Prostate gland (tissue), 2 donors: ENCODE results near the gene LRBA. TPM values are rescaled to one million over a fixed set of nuclear protein-coding genes. Genes with fewer than 3 reads are reported as not detected.

Source experiments
- DNase-seq: peaks from one replicate; pipeline ENCODE4 v3.0.0-alpha.2; 2019; ENCODE audit warnings: low spot score
- H3K27ac ChIP-seq, 2 donors: fragments of 200-600 bp; sonication (generic); 2 replicates each; pipeline ENCODE4 v1.5.1; 2017 to 2019
- H3K27me3 ChIP-seq: fragments of 200-600 bp; sonication (generic); replicated peaks from 2 replicates; pipeline ENCODE4 v1.5.1; 2019; ENCODE audit not compliant: insufficient read depth
- H3K36me3 ChIP-seq, 2 donors: fragments of 200-600 bp; sonication (generic); 1 replicate in 1 of 2; 2 replicates in 1 of 2; pipeline versions ENCODE4 v1.5.1 to v1.8.1; 2017 to 2019
- H3K4me1 ChIP-seq: fragments of 200-600 bp; sonication (generic); replicated peaks from 2 replicates; pipeline ENCODE4 v1.5.1; 2019
- H3K4me3 ChIP-seq, 2 donors: fragments of 200-600 bp; sonication (generic); 2 replicates each; pipeline ENCODE4 v1.5.1; 2017 to 2019
- H3K9me3 ChIP-seq: fragments of 200-600 bp; sonication (generic); 2 replicates; pipeline ENCODE4 v1.5.1; 2017
- POLR2A ChIP-seq: fragments of 450-650 bp; IDR thresholded peaks from one replicate; pipeline ENCODE4 v1.6.1; 2016; ENCODE audit warnings: antibody characterized with exemption, mild to moderate bottlenecking
- POLR2AphosphoS5 ChIP-seq: sonication (generic); formaldehyde crosslinking; IDR thresholded peaks from one replicate; pipeline ENCODE4 v1.6.1; 2017; ENCODE audit warnings: antibody characterized with exemption
- WGBS: methylation state at CpG from one replicate; pipeline ENCODE4 v1.1.5; 2018; 5-methylcytosine and 5-hydroxymethylcytosine counted together
- intact Hi-C: fragments of 100-400 bp; cut with DNase I; formaldehyde crosslinking; loops from one replicate; pipeline ENCODE4 v1.14.2; 2022
- total RNA-seq, 2 donors: library from RNA; depleted of rRNA; stranded (reverse); fragments of >200 nt; gene quantifications; one replicate each; pipeline ENCODE4 v1.1.0, GENCODE V29; 2016
- TF ChIP-seq, protein P1 (sequence below), 4 experiments: fragments of 200-600 bp in 2 of 4; fragments of 450-650 bp in 2 of 4; sonication (generic) in 2 of 4; IDR thresholded peaks; 1 replicate in 3 of 4; 2 replicates in 1 of 4; pipeline ENCODE4 v1.5.1; 2016 to 2019; ENCODE audit warnings: antibody characterized with exemption in 4 of 4, mild to moderate bottlenecking in 2 of 4, moderate library complexity in 2 of 4

LRBA gene
- total RNA-seq, 2 donors from 2014 or later, result 69.8 to 79.8 TPM

DNA sequence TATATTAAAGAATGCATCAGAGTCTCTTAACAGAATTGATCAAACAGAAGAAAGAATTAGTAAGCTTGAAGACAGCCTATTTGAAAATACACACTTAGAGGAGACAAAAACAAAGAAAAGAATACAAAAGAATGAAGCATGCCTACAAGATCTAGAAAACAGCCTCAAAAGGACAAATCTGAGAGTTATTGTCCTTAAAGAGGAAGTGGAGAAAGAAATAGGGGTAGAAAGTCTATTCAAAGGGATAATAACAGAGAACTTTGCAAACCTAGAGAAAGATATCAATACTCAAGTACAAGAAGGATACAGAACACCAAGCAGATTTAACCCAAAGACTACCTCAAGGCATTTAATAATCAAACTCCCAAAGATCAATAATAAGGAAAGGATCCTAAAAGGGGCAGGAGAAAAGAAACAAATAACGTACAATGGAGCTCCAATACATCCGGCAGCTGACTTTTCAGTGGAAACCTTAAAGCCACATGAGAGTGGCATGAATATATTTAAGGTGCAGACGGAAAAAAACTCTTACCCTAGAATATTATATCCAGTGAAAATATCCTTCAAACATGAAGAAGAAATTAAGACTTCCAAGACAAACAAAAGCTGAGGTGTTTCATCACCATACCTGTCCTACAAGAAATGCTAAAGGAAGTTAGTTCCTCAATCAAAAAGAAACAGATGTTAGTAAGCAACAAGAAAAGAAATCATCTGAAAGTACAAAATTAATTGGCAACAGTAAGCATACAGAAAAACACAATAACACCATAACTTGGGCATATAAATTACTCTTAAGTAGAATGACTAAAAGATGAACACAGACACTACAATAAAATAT is 36.1 kb downstream of the LRBA start:
- intact Hi-C loops, result no loop called here
- Histone ChIP-seq H3K4me1 (no peaks in the 10 kb centered on the region), H3K27ac (no peak overlapping the region), H3K4me3 (no peak overlapping the region), H3K36me3 (no peaks in the 10 kb centered on the region), H3K9me3 (no peaks in the 10 kb centered on the region), H3K27me3 (no peaks in the 10 kb centered on the region)
- TF ChIP-seq, protein P1, sequence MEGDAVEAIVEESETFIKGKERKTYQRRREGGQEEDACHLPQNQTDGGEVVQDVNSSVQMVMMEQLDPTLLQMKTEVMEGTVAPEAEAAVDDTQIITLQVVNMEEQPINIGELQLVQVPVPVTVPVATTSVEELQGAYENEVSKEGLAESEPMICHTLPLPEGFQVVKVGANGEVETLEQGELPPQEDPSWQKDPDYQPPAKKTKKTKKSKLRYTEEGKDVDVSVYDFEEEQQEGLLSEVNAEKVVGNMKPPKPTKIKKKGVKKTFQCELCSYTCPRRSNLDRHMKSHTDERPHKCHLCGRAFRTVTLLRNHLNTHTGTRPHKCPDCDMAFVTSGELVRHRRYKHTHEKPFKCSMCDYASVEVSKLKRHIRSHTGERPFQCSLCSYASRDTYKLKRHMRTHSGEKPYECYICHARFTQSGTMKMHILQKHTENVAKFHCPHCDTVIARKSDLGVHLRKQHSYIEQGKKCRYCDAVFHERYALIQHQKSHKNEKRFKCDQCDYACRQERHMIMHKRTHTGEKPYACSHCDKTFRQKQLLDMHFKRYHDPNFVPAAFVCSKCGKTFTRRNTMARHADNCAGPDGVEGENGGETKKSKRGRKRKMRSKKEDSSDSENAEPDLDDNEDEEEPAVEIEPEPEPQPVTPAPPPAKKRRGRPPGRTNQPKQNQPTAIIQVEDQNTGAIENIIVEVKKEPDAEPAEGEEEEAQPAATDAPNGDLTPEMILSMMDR (IDR thresholded peaks at IDR 0.05), result no peak
- TF ChIP-seq POLR2AphosphoS5 (no peak), POLR2A (no peak)
- no peak for DNase-seq
- WGBS, result 83% methylated on average over 3 of the region's 3 CpGs

DNA sequence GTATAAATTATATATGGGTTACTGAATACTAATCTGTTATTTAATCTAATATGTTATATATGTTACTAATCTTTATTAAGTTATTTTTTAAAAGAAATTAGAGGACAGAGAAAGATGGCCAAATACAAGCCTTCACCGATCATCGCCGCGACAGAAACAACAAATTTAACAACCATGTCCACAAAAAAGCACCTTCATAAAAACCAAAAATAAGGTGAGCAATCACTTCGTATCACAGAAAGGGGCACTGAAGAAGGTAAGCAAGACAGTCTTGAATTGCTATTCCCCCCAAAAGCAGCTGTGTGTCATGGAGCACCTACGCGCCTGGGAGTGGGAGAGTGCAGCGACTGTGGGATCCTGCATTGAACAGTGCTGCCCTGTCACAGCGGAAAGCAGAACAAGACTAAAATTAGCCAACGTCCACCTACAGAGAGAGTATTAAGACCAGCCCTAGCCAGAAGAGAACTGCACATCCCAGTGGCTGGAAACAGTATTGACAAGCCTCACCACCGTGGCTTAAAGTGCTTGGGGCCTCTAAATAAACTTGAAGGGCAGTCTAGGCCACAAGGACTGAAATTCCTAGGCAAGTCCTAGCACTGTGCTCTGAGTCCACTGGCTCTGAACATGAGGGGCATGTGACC is 38.5 kb downstream of the LRBA start:
- H3K36me3 ChIP-seq, result no peaks in the 10 kb centered on the region
- H3K4me1 ChIP-seq, result no peaks in the 10 kb centered on the region
- DNase-seq, result no peak
- H3K27ac ChIP-seq, result no peak overlapping the region
- no peak overlapping the region for H3K4me3 ChIP-seq
- no peaks in the 10 kb centered on the region for H3K9me3 ChIP-seq
- no peaks in the 10 kb centered on the region for H3K27me3 ChIP-seq
- WGBS, result 78% methylated on average over 11 of the region's 11 CpGs
- TF ChIP-seq, protein P1 (IDR thresholded peaks at IDR 0.05), result no peak
- TF ChIP-seq POLR2AphosphoS5, result no peak
- TF ChIP-seq POLR2A, result no peak
- intact Hi-C loops, result no loop called here

DNA sequence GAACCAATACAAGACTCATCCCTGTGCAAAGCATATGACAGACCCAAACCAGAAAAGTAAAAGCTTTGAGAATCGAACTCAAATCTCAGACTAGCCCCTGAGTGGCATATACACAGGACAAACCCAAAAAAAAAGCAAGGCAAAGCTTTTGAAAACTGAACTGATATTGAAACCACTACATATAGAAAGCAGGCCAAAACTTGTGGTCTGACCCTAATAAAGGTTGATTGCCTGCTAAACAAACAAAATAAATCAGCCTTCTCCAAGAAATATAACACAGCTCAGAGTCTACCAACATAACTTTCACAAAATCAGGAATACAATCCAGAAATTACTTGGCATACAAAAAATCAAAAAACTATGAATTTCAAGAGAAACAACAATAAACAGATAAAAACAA is 40.3 kb downstream of the LRBA start:
- Histone ChIP-seq H3K27me3 (no peaks in the 10 kb centered on the region), H3K36me3 (no peaks in the 10 kb centered on the region), H3K4me1 (no peaks in the 10 kb centered on the region), H3K9me3 (no peaks in the 10 kb centered on the region), H3K27ac (no peak overlapping the region), H3K4me3 (no peak overlapping the region)
- DNase-seq, result no peak
- TF ChIP-seq, protein P1 (IDR thresholded peaks at IDR 0.05), result no peak
- TF ChIP-seq POLR2AphosphoS5, result no peak
- no peak for TF ChIP-seq POLR2A
- WGBS, result 42% methylated on average over 1 of the region's 1 CpG
- intact Hi-C loops, result no loop called here

DNA sequence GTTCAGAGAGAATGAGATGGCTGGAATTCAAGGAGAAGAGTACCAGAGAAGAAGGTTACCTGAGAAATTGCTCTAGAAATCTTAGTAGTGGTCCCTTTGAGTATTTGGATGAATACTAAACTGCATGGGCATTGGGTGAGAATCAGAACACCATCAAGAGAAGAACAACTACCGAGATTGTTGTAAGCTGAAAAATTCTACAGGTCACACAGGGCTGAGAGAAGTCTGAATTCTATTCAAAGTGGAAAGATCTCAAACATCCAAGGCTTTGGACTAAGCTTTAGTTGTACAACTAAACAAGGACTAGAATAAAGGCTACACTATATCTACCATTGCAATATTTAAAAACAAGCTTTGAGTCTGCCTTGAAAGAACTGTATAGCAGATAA is 40.8 kb downstream of the LRBA start:
- H3K27ac ChIP-seq, result no peak overlapping the region
- no peak overlapping the region for H3K4me3 ChIP-seq
- H3K4me1 ChIP-seq, result no peaks in the 10 kb centered on the region
- DNase-seq, result no peak
- 69% methylated on average over 1 of the region's 1 CpG for WGBS
- no peaks in the 10 kb centered on the region for H3K27me3 ChIP-seq
- intact Hi-C loops, result no loop called here
- H3K36me3 ChIP-seq, result no peaks in the 10 kb centered on the region
- no peaks in the 10 kb centered on the region for H3K9me3 ChIP-seq
- TF ChIP-seq POLR2AphosphoS5, result no peak
- TF ChIP-seq, protein P1 (IDR thresholded peaks at IDR 0.05), result no peak
- TF ChIP-seq POLR2A, result no peak
